GM13976 (cell line): ENCODE data around the gene UTS2R.
"Not testable (repeated sequence)": the region's sequence is repeated elsewhere in the genome, so short reads cannot be mapped to it uniquely, and the experiment has no call there.

ENCODE experiments used
- DNase-seq: peaks from one replicate; pipeline ENCODE4 v3.0.0; 2012; ENCODE audit warnings: low spot score
- in situ Hi-C: fragments of 300-500 bp; cut with MboI; formaldehyde crosslinking; loops from one replicate; pipeline ENCODE4 v1.12.0; 2022; ENCODE audit warnings: low sequenced_read_pairs, mixed read lengths, inconsistent platforms; ENCODE audit not compliant: unreplicated experiment
- TF ChIP-seq, protein P1 (sequence below): IDR thresholded peaks from 2 replicates; pipeline ENCODE4 v1.5.1; 2012; ENCODE audit warnings: borderline replicate concordance, mild to moderate bottlenecking; ENCODE audit not compliant: insufficient read depth; ENCODE audit errors: extremely low read depth, missing control alignments, control extremely low read depth

The UTS2R gene

DNA sequence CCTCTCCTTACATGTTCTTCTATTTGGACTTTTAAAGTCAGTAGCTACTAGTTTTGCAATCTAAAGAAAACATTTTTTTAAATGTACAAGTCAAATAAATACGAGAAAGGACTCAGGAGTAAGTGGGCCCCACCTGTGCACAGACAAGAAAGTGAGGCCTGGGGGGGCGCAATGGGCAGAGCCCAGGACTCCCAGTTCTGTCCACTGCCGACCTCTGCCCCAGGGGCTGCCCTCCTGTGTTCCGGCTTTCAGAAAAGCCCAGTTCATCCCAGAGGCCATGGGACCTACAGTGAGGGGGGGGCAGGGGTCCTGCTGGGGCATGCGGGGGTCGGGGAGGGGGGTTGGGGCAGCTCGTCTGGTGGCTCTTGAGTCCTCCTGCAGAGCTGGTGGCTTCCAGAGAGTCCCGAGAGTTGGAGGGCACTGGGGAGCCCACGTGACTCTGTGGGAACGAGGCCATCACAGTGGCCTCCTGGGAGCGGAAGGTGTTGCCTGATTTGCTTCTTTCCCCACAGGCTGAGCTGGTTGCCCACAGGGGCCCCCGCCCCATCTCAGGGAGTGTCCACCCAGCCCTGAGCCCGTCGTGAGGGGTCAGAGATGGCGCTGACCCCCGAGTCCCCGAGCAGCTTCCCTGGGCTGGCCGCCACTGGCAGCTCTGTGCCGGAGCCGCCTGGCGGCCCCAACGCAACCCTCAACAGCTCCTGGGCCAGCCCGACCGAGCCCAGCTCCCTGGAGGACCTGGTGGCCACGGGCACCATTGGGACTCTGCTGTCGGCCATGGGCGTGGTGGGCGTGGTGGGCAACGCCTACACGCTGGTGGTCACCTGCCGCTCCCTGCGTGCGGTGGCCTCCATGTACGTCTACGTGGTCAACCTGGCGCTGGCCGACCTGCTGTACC, 2.4 kb downstream of the UTS2R start:
- TF ChIP-seq, protein P1, sequence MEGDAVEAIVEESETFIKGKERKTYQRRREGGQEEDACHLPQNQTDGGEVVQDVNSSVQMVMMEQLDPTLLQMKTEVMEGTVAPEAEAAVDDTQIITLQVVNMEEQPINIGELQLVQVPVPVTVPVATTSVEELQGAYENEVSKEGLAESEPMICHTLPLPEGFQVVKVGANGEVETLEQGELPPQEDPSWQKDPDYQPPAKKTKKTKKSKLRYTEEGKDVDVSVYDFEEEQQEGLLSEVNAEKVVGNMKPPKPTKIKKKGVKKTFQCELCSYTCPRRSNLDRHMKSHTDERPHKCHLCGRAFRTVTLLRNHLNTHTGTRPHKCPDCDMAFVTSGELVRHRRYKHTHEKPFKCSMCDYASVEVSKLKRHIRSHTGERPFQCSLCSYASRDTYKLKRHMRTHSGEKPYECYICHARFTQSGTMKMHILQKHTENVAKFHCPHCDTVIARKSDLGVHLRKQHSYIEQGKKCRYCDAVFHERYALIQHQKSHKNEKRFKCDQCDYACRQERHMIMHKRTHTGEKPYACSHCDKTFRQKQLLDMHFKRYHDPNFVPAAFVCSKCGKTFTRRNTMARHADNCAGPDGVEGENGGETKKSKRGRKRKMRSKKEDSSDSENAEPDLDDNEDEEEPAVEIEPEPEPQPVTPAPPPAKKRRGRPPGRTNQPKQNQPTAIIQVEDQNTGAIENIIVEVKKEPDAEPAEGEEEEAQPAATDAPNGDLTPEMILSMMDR = no peak
- DNase-seq = no peak
- in situ Hi-C loops = no loop called here

DNA sequence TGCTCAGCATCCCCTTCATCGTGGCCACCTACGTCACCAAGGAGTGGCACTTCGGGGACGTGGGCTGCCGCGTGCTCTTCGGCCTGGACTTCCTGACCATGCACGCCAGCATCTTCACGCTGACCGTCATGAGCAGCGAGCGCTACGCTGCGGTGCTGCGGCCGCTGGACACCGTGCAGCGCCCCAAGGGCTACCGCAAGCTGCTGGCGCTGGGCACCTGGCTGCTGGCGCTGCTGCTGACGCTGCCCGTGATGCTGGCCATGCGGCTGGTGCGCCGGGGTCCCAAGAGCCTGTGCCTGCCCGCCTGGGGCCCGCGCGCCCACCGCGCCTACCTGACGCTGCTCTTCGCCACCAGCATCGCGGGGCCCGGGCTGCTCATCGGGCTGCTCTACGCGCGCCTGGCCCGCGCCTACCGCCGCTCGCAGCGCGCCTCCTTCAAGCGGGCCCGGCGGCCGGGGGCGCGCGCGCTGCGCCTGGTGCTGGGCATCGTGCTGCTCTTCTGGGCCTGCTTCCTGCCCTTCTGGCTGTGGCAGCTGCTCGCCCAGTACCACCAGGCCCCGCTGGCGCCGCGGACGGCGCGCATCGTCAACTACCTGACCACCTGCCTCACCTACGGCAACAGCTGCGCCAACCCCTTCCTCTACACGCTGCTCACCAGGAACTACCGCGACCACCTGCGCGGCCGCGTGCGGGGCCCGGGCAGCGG, 3.2 kb downstream of the UTS2R start:
- in situ Hi-C loops = no loop called here
- DNase-seq = no peak
- TF ChIP-seq, protein P1 = no peak

DNA sequence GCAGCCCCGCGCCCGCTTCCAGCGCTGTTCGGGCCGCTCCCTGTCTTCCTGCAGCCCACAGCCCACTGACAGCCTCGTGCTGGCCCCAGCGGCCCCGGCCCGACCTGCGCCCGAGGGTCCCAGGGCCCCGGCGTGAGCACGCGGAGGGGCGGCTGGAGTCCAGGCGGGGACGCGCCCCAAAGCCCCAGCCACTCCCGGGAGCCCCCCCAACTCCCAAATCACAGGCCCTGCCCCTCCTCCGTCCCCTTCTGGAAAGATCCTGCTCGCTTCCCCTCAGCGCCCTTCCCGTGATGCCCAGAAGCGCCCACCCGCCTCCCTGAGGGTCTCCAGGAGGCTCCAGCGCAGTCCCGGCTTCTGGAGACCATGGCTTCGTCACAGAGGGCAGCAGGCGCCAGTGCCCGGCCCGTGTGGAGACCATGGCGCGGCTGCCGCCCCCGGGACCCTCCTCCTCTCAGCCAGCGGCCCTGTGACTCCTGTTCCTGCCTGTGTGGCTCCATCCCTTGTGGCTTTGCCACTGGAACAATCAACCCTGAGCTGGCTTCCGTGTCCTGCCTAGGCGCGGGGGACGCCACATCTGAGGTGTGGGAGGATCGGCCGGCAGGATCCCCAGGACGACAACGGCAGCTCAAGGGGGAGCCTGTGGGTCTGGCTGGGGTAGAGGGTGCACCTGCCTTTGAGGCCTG, 3.9 kb downstream of the UTS2R start:
- no peak for DNase-seq
- TF ChIP-seq, protein P1 = no peak
- in situ Hi-C loops = no loop called here

DNA sequence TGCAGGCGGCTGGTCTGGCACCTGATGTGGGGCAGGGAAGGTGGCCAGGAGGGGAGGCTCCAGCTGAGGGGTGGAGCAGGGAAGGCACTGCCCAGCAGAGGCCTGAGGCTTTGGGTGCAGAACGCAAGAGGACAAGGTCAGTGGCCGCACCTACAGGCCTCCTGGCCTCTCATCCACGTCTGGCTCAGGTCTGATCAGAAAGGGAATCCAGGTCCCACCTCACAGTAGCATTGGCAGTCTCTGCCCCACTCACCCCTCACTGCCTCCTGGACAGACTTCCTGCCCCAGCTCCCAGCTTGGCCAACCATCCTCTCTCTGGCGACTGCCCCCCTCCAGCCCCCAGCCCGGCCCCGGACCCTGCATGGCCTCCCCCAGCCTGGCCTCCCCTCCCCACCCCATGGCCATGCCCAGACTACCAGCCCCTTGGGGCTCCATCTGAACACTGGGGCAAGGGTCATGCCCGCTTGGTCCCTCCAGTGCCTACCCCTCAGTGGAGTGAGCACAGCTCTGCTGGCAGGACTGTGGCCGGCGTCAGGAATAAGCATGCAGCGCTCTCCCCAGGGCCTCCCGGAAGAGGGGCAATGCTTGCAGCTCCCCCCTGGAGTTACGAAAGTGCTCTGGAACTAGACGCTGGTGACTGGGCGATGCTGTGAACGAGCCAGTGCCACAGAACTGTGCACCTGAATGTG, 4.6 kb downstream of the UTS2R start:
- TF ChIP-seq, protein P1 = no peak
- in situ Hi-C loops = no loop called here
- DNase-seq = no peak

DNA sequence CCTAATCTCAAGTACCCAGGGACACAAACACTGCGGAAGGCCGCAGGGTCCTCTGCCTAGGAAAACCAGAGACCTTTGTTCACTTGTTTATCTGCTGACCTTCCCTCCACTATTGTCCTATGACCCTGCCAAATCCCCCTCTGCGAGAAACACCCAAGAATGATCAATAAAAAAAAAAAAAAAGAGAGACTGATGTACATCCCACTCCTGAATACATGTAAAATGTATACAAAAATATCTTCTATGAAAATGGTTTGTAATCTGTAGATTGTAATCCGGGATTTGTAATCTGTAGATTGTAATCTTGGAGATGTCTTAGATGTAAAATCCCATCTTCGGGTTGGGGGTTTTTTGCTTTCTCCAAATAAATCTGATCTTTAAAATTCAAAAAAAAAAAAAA, 5.7 kb downstream of the UTS2R start:
- in situ Hi-C loops, DNase-seq: not testable (repeated sequence)

DNA sequence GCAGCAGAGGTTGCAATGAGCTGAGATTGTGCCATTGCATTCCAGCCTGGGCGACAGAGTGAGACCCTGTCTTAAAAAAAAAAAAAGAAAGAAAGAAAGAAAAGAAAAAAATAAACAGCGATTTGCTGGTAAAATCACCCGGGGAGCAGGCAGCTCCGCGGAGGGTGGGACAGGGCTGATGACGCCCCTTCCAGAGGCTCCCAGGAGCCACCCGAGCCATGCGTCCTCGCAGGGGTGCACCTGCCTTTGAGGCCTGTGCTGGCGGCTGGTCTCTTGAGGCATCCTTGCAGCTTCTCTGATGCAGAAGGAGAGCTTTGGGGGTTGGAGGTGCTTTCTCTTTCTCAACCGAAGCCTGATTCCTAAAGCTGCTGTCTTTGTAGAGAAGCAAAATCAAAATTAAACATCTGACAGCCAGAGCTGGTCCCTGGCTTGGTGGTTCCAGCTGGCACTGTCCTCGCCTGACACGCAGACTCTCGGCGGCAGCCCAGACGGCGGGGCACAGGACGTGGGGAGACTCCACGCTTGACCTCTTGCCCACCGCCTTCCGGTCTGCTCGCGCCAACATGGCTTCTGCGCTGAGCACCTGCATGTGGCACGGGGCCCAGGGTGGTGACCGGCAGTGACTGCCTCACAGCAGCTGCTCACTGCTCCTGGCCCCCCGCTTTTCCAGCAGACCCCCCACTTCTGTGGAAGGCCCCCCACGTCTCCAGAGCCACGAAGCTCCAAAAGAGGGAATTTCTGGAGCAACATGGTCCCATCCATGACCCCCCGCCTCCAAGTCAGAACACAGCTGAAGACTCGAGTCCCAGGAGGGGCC, 6.6 kb downstream of the UTS2R start:
- DNase-seq = no peak
- TF ChIP-seq, protein P1 = no peak
- in situ Hi-C loops = no loop called here
